Endothelial cell of umbilical vein (primary cell): ENCODE data around the gene MFN1. TPM values are rescaled to one million over a fixed set of nuclear protein-coding genes. Genes with fewer than 3 reads are reported as not detected.
"Not testable (repeated sequence)": the region's sequence is repeated elsewhere in the genome, so short reads cannot be mapped to it uniquely, and the experiment has no call there.

Experiments
- BruUV-seq: library from RNA; stranded (reverse); fragments of 400-500 nt; replicated peaks from 2 replicates; lab custom pipeline; 2021; lab: Mats Ljungman, UMichigan
- CTCF ChIA-PET: fragments of 300-600, 350-600 bp; sonication (Branson Sonifier 250); formaldehyde crosslinking; loops from one replicate; lab custom pipeline; 2021; ENCODE audit warnings: antibody characterized with exemption, inconsistent platforms; lab: Charles Lee
- POLR2A ChIA-PET: fragments of 300-600, 350-600 bp; sonication (Branson Sonifier 250); formaldehyde crosslinking; loops from one replicate; lab custom pipeline; 2021; ENCODE audit warnings: antibody characterized with exemption, inconsistent platforms; lab: Charles Lee
- DNase-seq: peaks from one replicate; pipeline ENCODE4 v3.0.0-alpha.2; 2011; ENCODE audit warnings: low read depth, low spot score
- FAIRE-seq: peaks from 2 replicates; lab custom pipeline; 2011; peaks lifted over from hg19 to GRCh38; lab: Jason Lieb, UNC
- H2AFZ ChIP-seq: 2 replicates; pipeline ENCODE4 v1.6.0; 2012; ENCODE audit warnings: low read depth, low read length, control low read depth, inconsistent platforms
- H3K27ac ChIP-seq: 2 replicates; pipeline ENCODE4 v1.5.1; 2011; ENCODE audit warnings: low read depth, mild to moderate bottlenecking, control low read depth, low read length, moderate library complexity; ENCODE audit not compliant: insufficient read depth
- H3K27me3 ChIP-seq, 2 experiments: 2 replicates each; pipeline versions ENCODE4 v1.6.0 to v1.6.1; 2011; ENCODE audit warnings: low read length in 2 of 2, mixed read lengths in 1 of 2; ENCODE audit not compliant: control insufficient read depth in 2 of 2, insufficient read depth in 2 of 2
- H3K36me3 ChIP-seq, 2 experiments: 2 replicates in 1 of 2; 3 replicates in 1 of 2; pipeline ENCODE4 v1.5.1; 2011; ENCODE audit warnings: low read length in 2 of 2, mild to moderate bottlenecking in 1 of 2, moderate library complexity in 1 of 2; ENCODE audit not compliant: control insufficient read depth in 2 of 2, insufficient read depth in 2 of 2; ENCODE audit errors: extremely low read depth in 1 of 2
- H3K4me1 ChIP-seq: 3 replicates; pipeline ENCODE4 v1.5.1; 2011; ENCODE audit warnings: mild to moderate bottlenecking, low read length; ENCODE audit not compliant: control insufficient read depth, insufficient read depth; ENCODE audit errors: extremely low read depth
- H3K4me2 ChIP-seq: 2 replicates; pipeline ENCODE4 v1.6.1; 2011; ENCODE audit warnings: low read length, control low read depth, mixed read lengths; ENCODE audit not compliant: insufficient read depth
- H3K4me3 ChIP-seq, 3 experiments: fragments of 200-600 bp in 1 of 3; sonication (generic), shearing (Covaris generic) in 1 of 3; replicated peaks in 1 of 3; 2 replicates each; pipeline ENCODE4 v1.5.1; 2011 to 2016; ENCODE audit warnings: control low read depth in 3 of 3, low read length in 3 of 3, mild to moderate bottlenecking in 2 of 3, inconsistent platforms in 1 of 3, low read depth in 1 of 3, moderate library complexity in 1 of 3; ENCODE audit not compliant: insufficient read depth in 1 of 3
- H3K79me2 ChIP-seq: 2 replicates; pipeline ENCODE4 v1.6.0; 2012; ENCODE audit warnings: low read length, inconsistent platforms; ENCODE audit not compliant: control insufficient read depth, insufficient read depth
- H3K9ac ChIP-seq: replicated peaks from 2 replicates; pipeline ENCODE3; 2011; ENCODE audit warnings: low read length, control low read depth; ENCODE audit not compliant: insufficient read depth; ENCODE audit errors: extremely low read depth
- H3K9me1 ChIP-seq: replicated peaks from 3 replicates; pipeline ENCODE4 v1.6.0; 2011; ENCODE audit warnings: mild to moderate bottlenecking, low read length; ENCODE audit not compliant: control insufficient read depth, insufficient read depth; ENCODE audit errors: extremely low read depth
- H3K9me3 ChIP-seq: replicated peaks from 2 replicates; pipeline ENCODE4 v1.5.1; 2012; ENCODE audit warnings: low read length, inconsistent platforms; ENCODE audit not compliant: control insufficient read depth, insufficient read depth
- H4K20me1 ChIP-seq: replicated peaks from 2 replicates; pipeline ENCODE3; 2011; ENCODE audit warnings: mild to moderate bottlenecking, low read length; ENCODE audit not compliant: control insufficient read depth, insufficient read depth; ENCODE audit errors: extremely low read depth
- FOS ChIP-seq: IDR thresholded peaks from 2 replicates; pipeline ENCODE4 v1.6.1; 2011; ENCODE audit warnings: mild to moderate bottlenecking, low read length, moderate library complexity, borderline replicate concordance; ENCODE audit not compliant: insufficient read depth
- dilution Hi-C: fragments of 300-500 bp; cut with MboI; formaldehyde crosslinking; loops from one replicate; pipeline ENCODE4 v1.15.0; 2019; ENCODE audit warnings: low sequenced_read_pairs; ENCODE audit not compliant: extremely low pct_ligation_motif_present
- intact Hi-C: fragments of 100-400 bp; cut with micrococcal nuclease; formaldehyde crosslinking; loops from one replicate; pipeline ENCODE4 v1.10.0; 2022
- polyA plus RNA-seq, 4 experiments: library from polyadenylated mRNA; depleted of rRNA in 3 of 4; stranded (reverse) in 3 of 4; unstranded in 1 of 4; fragments of >200 nt; gene quantifications; 2 replicates each; pipeline versions ENCODE4 v1.2.1 to v1.2.3, GENCODE V29; 2011 to 2012; ENCODE audit warnings: missing spikeins in 1 of 4
- total RNA-seq: library from RNA; stranded (reverse); gene quantifications from 2 replicates; pipeline ENCODE4 v1.2.3, GENCODE V29; 2021

Gene MFN1
- total and polyA plus RNA-seq, 2 donors (not counting 3 experiments of a cell fraction or from before 2014, with no cell fraction given) = 11.6 to 42.9 TPM

- H3K9me3 ChIP-seq = no peaks in the 10 kb centered on the region
- no peak overlapping the region for H3K4me2 ChIP-seq
- H3K9ac ChIP-seq = no peak overlapping the region
- FAIRE-seq (no peak), DNase-seq (peak; percentile 14)
- H4K20me1 ChIP-seq = no peaks in the 10 kb centered on the region
- intact Hi-C loops (no loop called here), dilution Hi-C loops (no loop called here)
- ChIA-PET CTCF (interaction anchor here (0.6 to 1.1 kb wide), 2 partner anchors 11 to 126 kb away, joined by 3 to 4 read pairs; no protein-coding TSS in a partner anchor), POLR2A (no interaction called here)
- H3K36me3 ChIP-seq = no peaks in the 10 kb centered on the region
- no TSS peak for BruUV-seq
- H3K9me1 ChIP-seq = no peaks in the 10 kb centered on the region
- H3K4me3 ChIP-seq = no peak overlapping the region
- no peak overlapping the region for H2AFZ ChIP-seq
- TF ChIP-seq FOS = no peak
- no peaks in the 10 kb centered on the region for H3K79me2 ChIP-seq
- no peaks in the 10 kb centered on the region for H3K27me3 ChIP-seq
- no peak overlapping the region for H3K27ac ChIP-seq
- H3K4me1 ChIP-seq = no peaks in the 10 kb centered on the region
Measured at GRCh38 chr3:179304605-179305004, 42.9 kb upstream of the MFN1 start.

- H3K79me2 ChIP-seq, H3K36me3 ChIP-seq, H3K4me2 ChIP-seq, FAIRE-seq, H3K9me3 ChIP-seq, BruUV-seq, H3K9me1 ChIP-seq, H4K20me1 ChIP-seq, POLR2A ChIA-PET, dilution Hi-C loops, H3K4me3 ChIP-seq, H3K27me3 ChIP-seq, intact Hi-C loops, H3K9ac ChIP-seq, DNase-seq, H2AFZ ChIP-seq, H3K4me1 ChIP-seq, H3K27ac ChIP-seq: not testable (repeated sequence)
- CTCF ChIA-PET = interaction anchor here (2.1 kb wide), 1 partner anchor 8 kb away, joined by 9 read pairs; no protein-coding TSS in a partner anchor
Measured at GRCh38 chr3:179307362-179307761, 40.1 kb upstream of the MFN1 start.
